OCI-LY7 (cell line): ENCODE measurements around the gene TMEM186. TPM values are rescaled to one million over a fixed set of nuclear protein-coding genes. Genes with fewer than 3 reads are reported as not detected.

ENCODE experiments used
- BruUV-seq: library from RNA; stranded (reverse); fragments of 400-500 nt; replicated peaks from 2 replicates; lab custom pipeline; 2021; lab: Mats Ljungman, UMichigan
- CTCF ChIA-PET: fragments of 300-600 bp; sonication (Branson Sonifier 250); formaldehyde crosslinking; loops from one replicate; lab custom pipeline; 2022; ENCODE audit warnings: antibody characterized with exemption; ENCODE audit not compliant: unreplicated experiment; lab: Charles Lee
- POLR2A ChIA-PET: fragments of 300-600 bp; sonication (Branson Sonifier 250); formaldehyde crosslinking; loops from one replicate; lab custom pipeline; 2022; ENCODE audit warnings: antibody characterized with exemption; lab: Charles Lee
- DNase-seq: peaks from one replicate; pipeline ENCODE4 v3.0.0-alpha.2; 2015; ENCODE audit warnings: low spot score
- H2AFZ ChIP-seq: fragments of 200-600 bp; sonication (generic), shearing (Covaris generic); 2 replicates; pipeline ENCODE4 v1.6.1; 2014; ENCODE audit warnings: mild to moderate bottlenecking, antibody characterized with exemption, low read length, moderate library complexity
- H3K27ac ChIP-seq: fragments of 200-600 bp; sonication (generic); 2 replicates; pipeline ENCODE4 v1.5.1; 2014; ENCODE audit warnings: mixed run types, low read depth, mild to moderate bottlenecking, moderate library complexity, low read length, inconsistent platforms; ENCODE audit not compliant: poor library complexity, severe bottlenecking
- H3K36me3 ChIP-seq: fragments of 200-600 bp; sonication (generic); 2 replicates; pipeline ENCODE4 v1.6.1; 2014; ENCODE audit warnings: mild to moderate bottlenecking, antibody characterized with exemption, low read length, moderate library complexity, mixed read lengths; ENCODE audit not compliant: insufficient read depth
- H3K4me1 ChIP-seq: fragments of 200-600 bp; sonication (generic); 2 replicates; pipeline ENCODE4 v1.5.1; 2014; ENCODE audit warnings: mild to moderate bottlenecking, low read length; ENCODE audit not compliant: insufficient read depth, poor library complexity, severe bottlenecking
- H3K4me2 ChIP-seq: fragments of 200-600 bp; sonication (generic); 2 replicates; pipeline ENCODE4 v1.6.1; 2014; ENCODE audit warnings: mild to moderate bottlenecking, low read length
- H3K4me3 ChIP-seq: fragments of 200-600 bp; sonication (generic); 2 replicates; pipeline ENCODE4 v1.5.1; 2014; ENCODE audit warnings: mild to moderate bottlenecking, low read depth, low read length; ENCODE audit not compliant: poor library complexity, severe bottlenecking
- H3K79me2 ChIP-seq: fragments of 200-600 bp; sonication (generic); 2 replicates; pipeline ENCODE4 v1.6.1; 2016; ENCODE audit warnings: low read depth, mild to moderate bottlenecking, low read length, moderate library complexity, mixed read lengths; ENCODE audit not compliant: insufficient read depth
- H3K9me2 ChIP-seq: fragments of 200-600 bp; sonication (generic); 2 replicates; pipeline ENCODE4 v1.6.1; 2016; ENCODE audit warnings: mild to moderate bottlenecking, low read length, mixed read lengths; ENCODE audit not compliant: insufficient read depth
- H3K9me3 ChIP-seq: fragments of 200-600 bp; sonication (generic); 2 replicates; pipeline ENCODE4 v1.6.1; 2014; ENCODE audit warnings: mild to moderate bottlenecking, mixed run types, low read length, mixed read lengths
- H4K20me1 ChIP-seq: fragments of 200-600 bp; sonication (generic); 2 replicates; pipeline ENCODE4 v1.6.1; 2014; ENCODE audit warnings: mild to moderate bottlenecking, antibody characterized with exemption, low read length, moderate library complexity, mixed read lengths; ENCODE audit not compliant: insufficient read depth
- EZH2phosphoT487 ChIP-seq: fragments of 200-600 bp; sonication (generic); IDR thresholded peaks from 2 replicates; pipeline ENCODE4 v1.6.1; 2018; ENCODE audit warnings: low read depth, borderline replicate concordance, mild to moderate bottlenecking, mixed run types, antibody characterized with exemption, low read length, moderate library complexity, mixed read lengths
- intact Hi-C: fragments of 100-400 bp; cut with micrococcal nuclease; formaldehyde crosslinking; loops from one replicate; pipeline ENCODE4 v1.10.0; 2022; ENCODE audit not compliant: unreplicated experiment
- total RNA-seq, 2 experiments: library from RNA; depleted of rRNA in 1 of 2; stranded (reverse); fragments of >200 nt in 1 of 2; shearing (Covaris generic) in 1 of 2; gene quantifications; 2 replicates each; pipeline ENCODE4 v1.2.3, GENCODE V29; 2014 to 2022
- TF ChIP-seq, protein P1 (sequence below): fragments of 200-600 bp; sonication (generic); conservative IDR thresholded peaks from 2 replicates; pipeline ENCODE4 v1.5.1; 2014; ENCODE audit warnings: mild to moderate bottlenecking, antibody characterized with exemption, low read length, moderate library complexity, mixed read lengths

The TMEM186 gene
- total RNA-seq, 2 experiments from 2014 or later = 11.7 to 18.1 TPM

GRCh38 chr16:8818504-8819270, 21.2 kb upstream of the TMEM186 start:
- no TSS peak for BruUV-seq

GRCh38 chr16:8816967-8817655, 19.7 kb upstream of the TMEM186 start:
- TF ChIP-seq EZH2phosphoT487 = no peak
- TF ChIP-seq, protein P1, sequence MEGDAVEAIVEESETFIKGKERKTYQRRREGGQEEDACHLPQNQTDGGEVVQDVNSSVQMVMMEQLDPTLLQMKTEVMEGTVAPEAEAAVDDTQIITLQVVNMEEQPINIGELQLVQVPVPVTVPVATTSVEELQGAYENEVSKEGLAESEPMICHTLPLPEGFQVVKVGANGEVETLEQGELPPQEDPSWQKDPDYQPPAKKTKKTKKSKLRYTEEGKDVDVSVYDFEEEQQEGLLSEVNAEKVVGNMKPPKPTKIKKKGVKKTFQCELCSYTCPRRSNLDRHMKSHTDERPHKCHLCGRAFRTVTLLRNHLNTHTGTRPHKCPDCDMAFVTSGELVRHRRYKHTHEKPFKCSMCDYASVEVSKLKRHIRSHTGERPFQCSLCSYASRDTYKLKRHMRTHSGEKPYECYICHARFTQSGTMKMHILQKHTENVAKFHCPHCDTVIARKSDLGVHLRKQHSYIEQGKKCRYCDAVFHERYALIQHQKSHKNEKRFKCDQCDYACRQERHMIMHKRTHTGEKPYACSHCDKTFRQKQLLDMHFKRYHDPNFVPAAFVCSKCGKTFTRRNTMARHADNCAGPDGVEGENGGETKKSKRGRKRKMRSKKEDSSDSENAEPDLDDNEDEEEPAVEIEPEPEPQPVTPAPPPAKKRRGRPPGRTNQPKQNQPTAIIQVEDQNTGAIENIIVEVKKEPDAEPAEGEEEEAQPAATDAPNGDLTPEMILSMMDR = no peak
- Histone ChIP-seq H3K4me2 (no peak overlapping the region), H3K9me2 (no peaks in the 10 kb centered on the region), H3K27ac (no peak overlapping the region), H3K4me3 (no peak overlapping the region), H2AFZ (no peak overlapping the region), H3K9me3 (no peaks in the 10 kb centered on the region), H4K20me1 (no peaks in the 10 kb centered on the region), H3K4me1 (no peaks in the 10 kb centered on the region), H3K79me2 (no peaks in the 10 kb centered on the region), H3K36me3 (peaks cover 99% of the 10 kb centered on the region)
- BruUV-seq = TSS peak; percentile 17
- ChIA-PET POLR2A (interaction anchor here (0.8 kb wide), 1 partner anchor 13 kb away, joined by 3 read pairs; no protein-coding TSS in a partner anchor), CTCF (no interaction called here)
- intact Hi-C loops = no loop called here
- no peak for DNase-seq

More at GRCh38 chr16:8818504-8819270, 21.2 kb upstream of the TMEM186 start:
- no peaks in the 10 kb centered on the region for H4K20me1 ChIP-seq
- no peak for DNase-seq
- no peak for TF ChIP-seq EZH2phosphoT487
- TF ChIP-seq, protein P1 = no peak
- CTCF ChIA-PET = interaction anchor here (0.6 kb wide), 1 partner anchor 146 kb away, joined by 3 read pairs; no protein-coding TSS in a partner anchor
- H3K79me2 ChIP-seq = no peaks in the 10 kb centered on the region
- H3K9me3 ChIP-seq = no peaks in the 10 kb centered on the region
- no peak overlapping the region for H3K27ac ChIP-seq
- H3K4me2 ChIP-seq = no peak overlapping the region
- H3K4me1 ChIP-seq = no peaks in the 10 kb centered on the region
- H3K36me3 ChIP-seq = peaks cover 99% of the 10 kb centered on the region
- H3K4me3 ChIP-seq = no peak overlapping the region
- no peak overlapping the region for H2AFZ ChIP-seq
- intact Hi-C loops = no loop called here
- POLR2A ChIA-PET = no interaction called here
- no peaks in the 10 kb centered on the region for H3K9me2 ChIP-seq
